Breast epithelium (tissue), 4 donors: Measurements from ENCODE around the gene BAAT. TPM values are rescaled to one million over a fixed set of nuclear protein-coding genes. Genes with fewer than 3 reads are reported as not detected.
"Not testable (repeated sequence)": the region's sequence is repeated elsewhere in the genome, so short reads cannot be mapped to it uniquely, and the experiment has no call there.

ENCODE experiments used
- DNase-seq, 2 donors: peaks; one replicate each; pipeline ENCODE4 v3.0.0-alpha.2; 2019; ENCODE audit warnings: low spot score in 2 of 2
- H3K27ac ChIP-seq, 2 donors: fragments of 200-600 bp; sonication (generic) in 1 of 2; one replicate each; pipeline ENCODE4 v1.5.1; 2016 to 2019; ENCODE audit warnings: mild to moderate bottlenecking in 1 of 2
- H3K27me3 ChIP-seq, 2 donors: fragments of 200-600 bp; sonication (generic) in 1 of 2; one replicate each; pipeline versions ENCODE4 v1.5.1 to v1.6.0; 2017 to 2019; ENCODE audit warnings: control low read depth in 1 of 2, mild to moderate bottlenecking in 1 of 2
- H3K36me3 ChIP-seq: fragments of 200-600 bp; one replicate; pipeline ENCODE4 v1.5.1; 2019
- H3K4me1 ChIP-seq, 2 donors: fragments of 200-600 bp; sonication (generic); one replicate each; pipeline ENCODE4 v1.5.1; 2016 to 2019; ENCODE audit warnings: control low read depth in 1 of 2
- H3K4me3 ChIP-seq, 3 donors: fragments of 200-600 bp; sonication (generic); 1 replicate in 2 of 3; 2 replicates in 1 of 3; pipeline ENCODE4 v1.5.1; 2016 to 2019; ENCODE audit warnings: mild to moderate bottlenecking in 3 of 3, moderate library complexity in 2 of 3
- H3K9me3 ChIP-seq, 2 donors: fragments of 200-600 bp; sonication (generic) in 1 of 2; one replicate each; pipeline ENCODE4 v1.5.1; 2016 to 2019; ENCODE audit warnings: control low read depth in 1 of 2
- CTCF ChIP-seq, 3 donors: fragments of 450-650 bp; IDR thresholded peaks; one replicate each; pipeline ENCODE4 v1.5.1; 2016 to 2017; ENCODE audit warnings: antibody characterized with exemption in 3 of 3, mild to moderate bottlenecking in 3 of 3, moderate library complexity in 3 of 3
- POLR2A ChIP-seq: fragments of 450-650 bp; IDR thresholded peaks from one replicate; pipeline ENCODE4 v1.6.1; 2016; ENCODE audit warnings: antibody characterized with exemption, mild to moderate bottlenecking, moderate library complexity
- POLR2AphosphoS5 ChIP-seq, 3 donors: sonication (generic); formaldehyde crosslinking; IDR thresholded peaks; one replicate each; pipeline ENCODE4 v1.6.1; 2017; ENCODE audit warnings: antibody characterized with exemption in 3 of 3
- intact Hi-C: fragments of 100-400 bp; cut with DNase I; formaldehyde crosslinking; loops from one replicate; pipeline ENCODE4 v1.15.1; 2023; ENCODE audit warnings: low total_unique reads
- total RNA-seq, 3 donors: library from RNA; depleted of rRNA; stranded (reverse); fragments of >200 nt; gene quantifications; one replicate each; pipeline ENCODE4 v1.1.0, GENCODE V29; 2016

The BAAT gene
- under 1 TPM in 1 of 3 donors, not detected in 2; 0.16 TPM for total RNA-seq

DNA sequence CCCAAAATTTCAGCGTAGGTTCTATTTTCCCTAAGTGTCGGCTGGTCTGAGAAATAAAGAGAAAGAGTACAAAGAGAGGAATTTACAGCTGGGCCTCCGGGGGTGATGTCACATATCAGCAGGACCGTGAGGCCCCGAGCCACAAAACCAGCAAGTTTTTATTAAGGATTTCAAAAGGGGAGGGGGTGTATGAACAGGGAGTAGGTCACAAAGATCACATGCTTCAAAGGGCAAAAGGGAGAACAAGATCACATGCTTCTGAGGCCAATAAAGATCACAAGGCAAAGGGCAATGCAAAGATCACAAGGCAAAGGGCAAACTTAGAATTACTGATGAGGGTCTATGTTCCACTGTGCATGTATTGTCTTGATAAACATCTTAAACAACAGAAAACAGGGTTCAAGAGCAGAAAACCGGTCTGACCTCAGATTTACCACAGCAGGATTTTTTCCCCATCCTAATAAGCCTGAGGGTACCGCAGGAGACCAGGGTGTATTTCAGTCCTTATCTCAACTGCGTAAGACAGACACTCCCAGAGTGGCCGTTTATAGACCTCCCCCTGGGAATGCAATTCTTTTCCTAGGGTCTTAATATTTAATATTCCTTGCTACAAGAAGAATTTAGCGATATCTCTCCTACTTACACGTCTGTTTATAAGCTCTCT is at the start of gene BAAT:
Gene BAAT (minus strand): TSS at position 134 of the 664 bp plus-strand sequence. CDS start 13,602 bp downstream, outside the sequence.
- H3K36me3 ChIP-seq, H3K4me3 ChIP-seq, intact Hi-C loops, H3K27me3 ChIP-seq, H3K4me1 ChIP-seq, H3K27ac ChIP-seq, DNase-seq, H3K9me3 ChIP-seq: not testable (repeated sequence)

DNA sequence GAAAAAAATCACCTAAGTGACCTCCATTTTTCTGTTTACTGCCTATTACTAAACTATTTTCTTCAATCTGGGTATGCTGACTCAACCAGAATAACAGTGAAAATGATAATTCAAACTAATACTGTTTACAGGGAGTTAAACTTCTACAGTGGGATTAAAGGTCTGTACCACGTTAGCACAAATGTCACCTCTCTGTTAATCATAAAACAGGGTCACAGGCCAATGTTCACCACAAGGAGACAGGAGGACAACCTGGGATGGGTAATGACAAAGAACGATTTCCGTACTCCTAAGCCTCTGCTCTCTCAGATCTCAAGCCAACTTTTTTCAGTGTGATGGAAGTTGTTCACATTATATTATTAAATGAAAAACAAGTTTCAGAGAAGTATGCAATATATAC is 48.4 kb upstream of the BAAT start:
- TF ChIP-seq POLR2AphosphoS5 (IDR thresholded peaks at IDR 0.05): no peak
- TF ChIP-seq CTCF (IDR thresholded peaks at IDR 0.05): no peak
- no peak for TF ChIP-seq POLR2A

GRCh38 chr9:101432740-101433139 is 47.9 kb upstream of the BAAT start:
- TF ChIP-seq POLR2AphosphoS5 (IDR thresholded peaks at IDR 0.05) (no peak), CTCF (IDR thresholded peaks at IDR 0.05) (no peak), POLR2A (no peak)
- no peak overlapping the region for H3K4me3 ChIP-seq
- no peaks in the 10 kb centered on the region for H3K9me3 ChIP-seq
- no peaks in the 10 kb centered on the region for H3K36me3 ChIP-seq
- intact Hi-C loops: no loop called here
- DNase-seq: no peak
- no peaks in the 10 kb centered on the region for H3K4me1 ChIP-seq
- no peak overlapping the region for H3K27ac ChIP-seq
- H3K27me3 ChIP-seq: no peaks in the 10 kb centered on the region

More for the DNA sequence above, 48.4 kb upstream of the BAAT start:
- no peaks in the 10 kb centered on the region for H3K36me3 ChIP-seq
- no peaks in the 10 kb centered on the region for H3K4me1 ChIP-seq
- H3K9me3 ChIP-seq: no peaks in the 10 kb centered on the region
- intact Hi-C loops: no loop called here
- no peak overlapping the region for H3K4me3 ChIP-seq
- H3K27me3 ChIP-seq: no peaks in the 10 kb centered on the region
- H3K27ac ChIP-seq: no peak overlapping the region
- DNase-seq: no peak

GRCh38 chr9:101432171-101432570 is 47.4 kb upstream of the BAAT start:
- H3K9me3 ChIP-seq: no peaks in the 10 kb centered on the region
- no peak overlapping the region for H3K4me3 ChIP-seq
- no peaks in the 10 kb centered on the region for H3K36me3 ChIP-seq
- no peak overlapping the region for H3K27ac ChIP-seq
- no peaks in the 10 kb centered on the region for H3K27me3 ChIP-seq
- intact Hi-C loops: no loop called here
- DNase-seq: no peak
- TF ChIP-seq POLR2AphosphoS5 (IDR thresholded peaks at IDR 0.05) (no peak), POLR2A (no peak), CTCF (IDR thresholded peaks at IDR 0.05) (no peak)
- no peaks in the 10 kb centered on the region for H3K4me1 ChIP-seq

DNA sequence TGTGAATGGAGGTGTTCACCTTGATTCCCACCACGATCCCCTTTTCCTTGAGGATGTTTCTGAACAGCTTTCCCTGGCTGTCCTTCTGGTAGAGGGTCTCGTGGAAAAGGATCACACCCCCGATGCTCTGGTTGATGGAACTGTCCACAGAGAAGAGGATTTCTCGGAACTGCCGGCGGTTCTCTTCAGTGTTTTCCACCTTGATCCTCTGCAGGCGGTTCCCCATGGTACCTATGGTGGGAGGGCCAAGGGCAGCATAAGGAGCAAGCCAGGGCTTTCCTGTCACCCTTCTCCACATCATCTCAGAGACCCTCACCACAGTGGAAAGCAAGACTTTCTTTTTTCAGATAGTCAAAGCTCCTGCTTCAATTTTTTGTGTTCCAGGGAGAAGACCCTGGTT is 44.9 kb upstream of the BAAT start:
- Histone ChIP-seq H3K36me3 (no peaks in the 10 kb centered on the region), H3K4me3 (no peak overlapping the region), H3K27me3 (no peaks in the 10 kb centered on the region), H3K9me3 (no peaks in the 10 kb centered on the region), H3K4me1 (no peaks in the 10 kb centered on the region), H3K27ac (no peak overlapping the region)
- no peak for DNase-seq
- TF ChIP-seq POLR2A: no peak
- no peak for TF ChIP-seq CTCF (IDR thresholded peaks at IDR 0.05)
- TF ChIP-seq POLR2AphosphoS5 (IDR thresholded peaks at IDR 0.05): no peak
- intact Hi-C loops: no loop called here
